Activated naive CD8-positive, alpha-beta T cell treated with anti-CD3 and anti-CD28 coated beads, Interleukin-2, amount 10 ng/mL, durations not matched to agents 7 days and 5 days (primary cell): ENCODE results near the gene VPS26C. TPM values are rescaled to one million over a fixed set of nuclear protein-coding genes. Genes with fewer than 3 reads are reported as not detected.

ENCODE experiments used
- ATAC-seq: fragments of 150-1000 bp; cut with Tn5 transposase; one replicate; pipeline ENCODE4 v1.10.0; 2021; ENCODE audit warnings: low read depth, moderate library complexity
- POLR2A ChIA-PET: fragments of 350-600 bp; sonication (Branson Sonifier 250); formaldehyde crosslinking; loops from one replicate; lab custom pipeline; 2021; ENCODE audit warnings: antibody characterized with exemption; lab: Charles Lee
- DNase-seq: peaks from one replicate; pipeline ENCODE4 v3.0.0; 2021
- H3K27ac Mint-ChIP-seq: one replicate; pipeline ENCODE4 v1.8.0; 2022; ENCODE audit warnings: mild to moderate bottlenecking, mixed read lengths
- H3K27me3 Mint-ChIP-seq: one replicate; pipeline ENCODE4 v1.8.0; 2022; ENCODE audit warnings: mild to moderate bottlenecking, moderate library complexity, mixed read lengths
- H3K36me3 Mint-ChIP-seq: one replicate; pipeline ENCODE4 v1.8.0; 2021; ENCODE audit warnings: mild to moderate bottlenecking, mixed read lengths
- H3K4me1 Mint-ChIP-seq: one replicate; pipeline ENCODE4 v1.8.0; 2021; ENCODE audit warnings: mixed read lengths
- H3K4me3 Mint-ChIP-seq: one replicate; pipeline ENCODE4 v1.8.0; 2022; ENCODE audit warnings: mild to moderate bottlenecking, moderate library complexity, mixed read lengths
- H3K9me3 Mint-ChIP-seq: one replicate; pipeline ENCODE4 v1.8.0; 2021; ENCODE audit warnings: mixed read lengths
- total RNA-seq, 2 experiments: library from RNA; stranded (reverse); gene quantifications; one replicate each; pipeline ENCODE4 v1.2.3, GENCODE V29; 2021

The VPS26C gene
- total RNA-seq, 2 experiments from 2014 or later: 94.0 to 97.3 TPM

DNA sequence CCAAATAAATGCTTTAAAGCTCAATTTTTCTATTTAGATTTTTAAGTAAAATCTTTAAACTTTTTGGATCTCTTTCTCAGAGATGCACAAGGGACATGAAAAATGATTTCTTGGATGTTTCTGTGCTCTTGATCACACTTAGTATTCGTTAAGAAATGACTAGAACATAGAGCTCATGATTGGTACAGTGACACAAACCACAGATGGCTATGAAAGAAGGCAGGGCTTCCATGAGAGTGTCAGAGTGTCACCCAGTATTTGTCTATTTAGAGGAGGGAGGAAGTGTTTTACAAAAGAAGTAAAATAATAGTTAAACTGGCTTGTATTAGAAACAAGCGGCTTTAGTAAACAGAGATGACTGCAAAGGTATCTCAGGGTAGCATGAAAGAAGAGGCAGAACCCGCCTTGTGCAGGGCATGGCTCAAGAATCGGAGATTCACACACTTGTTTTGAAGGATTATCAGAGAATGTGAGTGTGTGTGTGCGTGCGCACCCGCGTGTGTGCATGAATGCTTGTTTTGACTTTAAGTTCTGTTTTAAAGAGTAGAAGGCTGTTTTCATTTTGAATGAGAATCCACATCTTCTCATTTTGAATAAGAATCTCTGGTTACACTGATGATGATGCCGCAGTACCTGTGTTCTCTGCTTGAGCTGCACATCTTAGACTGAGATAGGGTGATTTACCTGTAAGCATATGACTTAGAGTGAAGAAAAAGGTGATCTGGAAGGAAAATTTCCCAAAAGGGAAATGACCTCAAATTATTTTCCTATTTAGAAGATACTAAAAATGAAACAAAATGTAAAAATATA, 82.1 kb downstream of the VPS26C start:
- Mint-ChIP-seq H3K27ac (peak overlapping the region; percentile 54), H3K36me3 (peaks cover 38% of the 10 kb centered on the region), H3K4me3 (no peak overlapping the region), H3K27me3 (no peaks in the 10 kb centered on the region), H3K9me3 (no peaks in the 10 kb centered on the region), H3K4me1 (peaks cover 11% of the 10 kb centered on the region)
- DNase-seq (no peak), ATAC-seq (no peak)
- POLR2A ChIA-PET: interaction anchor here (1.0 kb wide), 1 partner anchor 36 kb away, joined by 3 read pairs; no protein-coding TSS in a partner anchor

DNA sequence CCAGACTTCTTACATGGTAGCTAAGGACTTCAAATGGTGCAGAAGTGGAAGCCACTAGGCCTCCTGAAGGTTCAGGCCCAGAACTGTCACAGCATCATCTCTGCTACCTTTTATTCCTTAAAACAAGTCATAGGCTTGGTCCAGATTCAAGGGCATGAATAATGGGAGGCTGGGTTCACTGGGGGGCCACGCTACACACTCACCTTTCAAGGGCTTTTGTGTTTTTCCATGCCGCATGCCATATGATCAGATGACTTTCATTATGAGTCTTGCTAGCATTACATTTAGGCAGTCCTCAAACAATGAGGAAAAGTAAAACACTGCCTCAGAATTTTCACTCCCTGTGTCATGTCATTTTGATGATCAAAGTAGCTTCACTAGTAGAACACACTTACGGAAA, 83.4 kb downstream of the VPS26C start:
- peaks cover 11% of the 10 kb centered on the region for H3K4me1 Mint-ChIP-seq

DNA sequence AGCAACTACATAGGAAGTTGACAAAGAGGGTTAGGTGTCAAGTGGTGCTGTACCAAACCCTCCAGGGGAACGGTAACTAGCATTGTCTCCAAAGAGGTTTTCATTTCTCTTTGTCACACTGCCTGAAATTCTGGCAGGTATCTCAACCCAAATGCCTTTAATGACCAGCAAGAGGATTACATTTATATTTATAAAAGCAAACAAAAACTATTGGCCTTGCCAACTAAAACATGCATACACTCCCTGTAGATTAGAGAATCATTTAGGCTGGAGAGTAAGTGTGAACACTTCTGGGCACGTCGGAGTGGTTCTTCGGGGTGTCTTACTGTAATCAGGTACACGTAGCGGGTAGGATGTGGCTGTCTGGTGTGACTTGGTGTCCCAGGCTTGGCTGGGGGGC, 84.9 kb downstream of the VPS26C start:
- peaks cover 39% of the 10 kb centered on the region for H3K36me3 Mint-ChIP-seq
- H3K27ac Mint-ChIP-seq: no peak overlapping the region

More for the DNA sequence above, 83.4 kb downstream of the VPS26C start:
- H3K4me3 Mint-ChIP-seq: no peak overlapping the region
- POLR2A ChIA-PET: interaction anchor here (0.6 kb wide), 1 partner anchor 17 kb away, joined by 5 read pairs; no protein-coding TSS in a partner anchor
- no peaks in the 10 kb centered on the region for H3K9me3 Mint-ChIP-seq
- no peak overlapping the region for H3K27ac Mint-ChIP-seq
- ATAC-seq: no peak
- H3K27me3 Mint-ChIP-seq: no peaks in the 10 kb centered on the region
- no peak for DNase-seq
- H3K36me3 Mint-ChIP-seq: peaks cover 36% of the 10 kb centered on the region

DNA sequence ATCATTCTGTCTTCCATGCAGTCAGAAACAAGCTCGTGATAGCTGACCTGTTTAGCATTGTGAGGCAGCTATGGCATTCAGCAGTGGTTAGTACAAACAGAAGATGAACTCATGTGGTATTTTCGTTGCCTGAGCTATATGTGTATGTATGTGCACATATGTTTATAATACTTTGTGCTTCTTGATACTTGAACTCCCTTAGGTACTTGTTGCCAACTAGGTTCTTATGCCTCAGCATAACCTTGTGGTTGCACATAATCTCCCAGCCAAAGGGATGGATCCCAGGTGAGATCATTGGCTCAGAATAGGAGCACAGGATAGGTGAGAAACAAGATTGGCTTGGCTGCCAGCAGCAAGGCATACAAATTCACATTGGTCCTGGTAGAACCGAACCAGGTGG, 86.1 kb downstream of the VPS26C start:
- ATAC-seq (no peak), DNase-seq (no peak)
- Mint-ChIP-seq H3K27ac (no peak overlapping the region), H3K9me3 (no peaks in the 10 kb centered on the region), H3K4me3 (no peak overlapping the region), H3K27me3 (no peaks in the 10 kb centered on the region), H3K36me3 (peaks cover 40% of the 10 kb centered on the region), H3K4me1 (peaks cover 6% of the 10 kb centered on the region)
- POLR2A ChIA-PET: no interaction called here

More for the DNA sequence above, 84.9 kb downstream of the VPS26C start:
- H3K4me3 Mint-ChIP-seq: no peak overlapping the region
- no peaks in the 10 kb centered on the region for H3K27me3 Mint-ChIP-seq
- POLR2A ChIA-PET: no interaction called here
- DNase-seq (no peak), ATAC-seq (no peak)
- H3K4me1 Mint-ChIP-seq: peaks cover 10% of the 10 kb centered on the region
- no peaks in the 10 kb centered on the region for H3K9me3 Mint-ChIP-seq

DNA sequence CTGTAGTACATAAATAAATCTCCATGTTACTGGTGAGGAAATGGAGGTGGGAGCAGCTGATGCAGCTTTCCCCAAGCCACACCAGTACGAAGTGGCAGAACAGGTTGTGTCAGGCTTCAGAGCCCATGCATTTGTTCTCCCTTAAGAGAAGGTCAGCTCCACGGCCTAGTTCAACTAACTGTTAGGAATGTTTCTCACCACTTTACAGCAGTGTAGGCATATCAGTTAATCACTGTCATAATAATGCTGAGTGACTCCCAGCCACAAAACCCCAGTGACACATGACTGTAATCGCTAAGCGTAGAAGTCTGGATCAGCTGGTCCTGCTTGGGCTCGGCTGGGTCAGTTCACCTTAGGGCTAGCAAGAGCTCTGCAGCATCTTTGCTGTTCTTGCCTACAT, 90.4 kb downstream of the VPS26C start:
- Mint-ChIP-seq H3K36me3 (peaks cover 34% of the 10 kb centered on the region), H3K27ac (no peak overlapping the region), H3K9me3 (no peaks in the 10 kb centered on the region), H3K27me3 (no peaks in the 10 kb centered on the region), H3K4me3 (no peak overlapping the region), H3K4me1 (no peaks in the 10 kb centered on the region)
- POLR2A ChIA-PET: no interaction called here
- DNase-seq (no peak), ATAC-seq (no peak)

Other genes starting within 250 kb of the VPS26C start
- gene PIGP, start 194.3 kb downstream of the VPS26C start, total RNA-seq: 10 to 100 TPM; 12.4 to 18.8 TPM
- gene TTC3, start 194.1 kb downstream of the VPS26C start, total RNA-seq: 10 to 100 TPM; 75.4 to 85.6 TPM
- 100 to 1,000 TPM; 109 to 122 TPM for gene DYRK1A, start 99.4 kb upstream of the VPS26C start, total RNA-seq